Stimulated activated CD8-positive, alpha-beta memory T cell treated with anti-CD3 and anti-CD28 coated beads, Interleukin-15, amount 100 ng/mL, for 24 hours (primary cell): ENCODE results near the gene ANO10.

Experiments
- DNase-seq: peaks from one replicate; pipeline ENCODE4 v3.0.0-alpha.2; 2020; ENCODE audit warnings: low read depth

The ANO10 gene

GRCh38 chr3:43415088-43415487 is 206.7 kb downstream of the ANO10 start:
- DNase-seq, result no peak

- no peak for DNase-seq
These were observed 208.0 kb downstream of the ANO10 start for GRCh38 chr3:43413676-43414368.

- no peak for DNase-seq
These were observed 210.4 kb downstream of the ANO10 start for GRCh38 chr3:43411429-43411828.

GRCh38 chr3:43410592-43410991 is 211.2 kb downstream of the ANO10 start:
- no peak for DNase-seq

- no peak for DNase-seq
These were observed 212.3 kb downstream of the ANO10 start for GRCh38 chr3:43409506-43409905.

GRCh38 chr3:43406643-43407023 is 215.2 kb downstream of the ANO10 start:
- DNase-seq, result no peak

- DNase-seq, result no peak
These were observed 215.7 kb downstream of the ANO10 start for GRCh38 chr3:43405888-43406642.

- no peak for DNase-seq
These were observed 220.8 kb downstream of the ANO10 start for GRCh38 chr3:43400781-43401730.

GRCh38 chr3:43400167-43400566 is 221.6 kb downstream of the ANO10 start:
- DNase-seq, result no peak

GRCh38 chr3:43399034-43399433 is 222.8 kb downstream of the ANO10 start:
- DNase-seq, result no peak

- no peak for DNase-seq
These were observed 227.7 kb downstream of the ANO10 start for GRCh38 chr3:43394041-43394554.

- DNase-seq, result no peak
These were observed 230.2 kb downstream of the ANO10 start for GRCh38 chr3:43391621-43392020.

GRCh38 chr3:43390255-43390588 is 231.6 kb downstream of the ANO10 start:
- no peak for DNase-seq

GRCh38 chr3:43389388-43390254 is 232.2 kb downstream of the ANO10 start:
- peak; percentile 6 for DNase-seq

GRCh38 chr3:43388915-43389314 is 232.9 kb downstream of the ANO10 start:
- no peak for DNase-seq

GRCh38 chr3:43388175-43388574 is 233.6 kb downstream of the ANO10 start:
- DNase-seq, result no peak

- no peak for DNase-seq
These were observed 242.5 kb downstream of the ANO10 start for GRCh38 chr3:43379343-43379742.

GRCh38 chr3:43378066-43378935 is 243.5 kb downstream of the ANO10 start:
- no peak for DNase-seq

GRCh38 chr3:43373560-43373928 is 248.3 kb downstream of the ANO10 start:
- no peak for DNase-seq

GRCh38 chr3:43372809-43373559 is 248.8 kb downstream of the ANO10 start:
- DNase-seq, result no peak
